ENCODE data around the gene XRCC4.

DNA sequence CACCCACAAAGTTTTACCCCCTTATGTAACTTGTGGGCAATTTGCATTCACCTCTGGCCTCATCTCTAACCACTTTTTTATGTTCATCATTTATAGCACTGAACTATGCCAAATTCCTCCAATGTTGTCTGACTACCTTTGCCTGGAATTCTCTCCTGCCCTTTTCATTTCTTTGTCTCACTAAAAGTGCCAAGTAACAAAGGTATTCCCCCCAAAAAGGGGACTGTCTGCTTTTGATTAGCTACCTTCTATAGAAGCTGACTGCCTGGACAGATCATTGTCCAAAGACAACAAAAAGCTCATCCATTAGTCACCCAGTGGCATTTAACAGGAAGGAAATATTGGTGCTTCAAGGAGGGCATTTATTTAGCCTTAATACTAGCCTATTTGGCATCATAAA, 204.3 kb downstream of the XRCC4 start:
- no peak for TF ChIP-seq GATA2 (IDR thresholded peaks at IDR 0.05; ENCODE audit: low read depth, low read length)
- TF ChIP-seq GATA3 (IDR thresholded peaks at IDR 0.05; ENCODE audit: low read depth, low read length), result no peak
